H1 (cell line): ENCODE data around the gene MOGAT3. TPM values are rescaled to one million over a fixed set of nuclear protein-coding genes. Genes with fewer than 3 reads are reported as not detected.

Experiments used
- CTCF ChIA-PET: fragments of 300-600 bp; sonication (Branson Sonifier 250); formaldehyde crosslinking; loops from one replicate; lab custom pipeline; 2021; ENCODE audit not compliant: partially characterized antibody; lab: Charles Lee
- POLR2A ChIA-PET: fragments of 300-600 bp; sonication (Branson Sonifier 250); formaldehyde crosslinking; loops from one replicate; lab custom pipeline; 2021; ENCODE audit warnings: inconsistent platforms; ENCODE audit not compliant: partially characterized antibody; lab: Charles Lee
- DNase-seq, 2 experiments: peaks; one replicate each; pipeline versions ENCODE4 v3.0.0 to v3.0.0-alpha.2; 2010 to 2022; ENCODE audit warnings: low spot score in 2 of 2, low read depth in 1 of 2, mixed read lengths in 1 of 2
- FAIRE-seq: peaks from 2 replicates; lab custom pipeline; 2011; peaks lifted over from hg19 to GRCh38; lab: Jason Lieb, UNC
- H2AFZ ChIP-seq: 2 replicates; pipeline ENCODE4 v1.8.1; 2012; ENCODE audit warnings: low read length, inconsistent platforms
- H2AK5ac ChIP-seq: 2 replicates; pipeline ENCODE4 v1.6.1; 2013; ENCODE audit warnings: low read depth, low read length
- H2BK120ac ChIP-seq: replicated peaks from 2 replicates; pipeline ENCODE3; 2013; ENCODE audit warnings: low read depth, low read length, inconsistent platforms
- H2BK12ac ChIP-seq: 2 replicates; pipeline ENCODE4 v1.6.1; 2013; ENCODE audit warnings: low read depth, low read length
- H2BK15ac ChIP-seq: 2 replicates; pipeline ENCODE4 v1.6.1; 2013; ENCODE audit warnings: low read length
- H2BK20ac ChIP-seq: 2 replicates; pipeline ENCODE4 v1.6.1; 2013; ENCODE audit warnings: low read length
- H2BK5ac ChIP-seq: 2 replicates; pipeline ENCODE4 v1.6.1; 2013; ENCODE audit warnings: low read depth, low read length
- H3K14ac ChIP-seq: 2 replicates; pipeline ENCODE4 v1.6.1; 2013; ENCODE audit warnings: inconsistent platforms; ENCODE audit not compliant: insufficient read length
- H3K18ac ChIP-seq: 2 replicates; pipeline ENCODE4 v1.6.1; 2013; ENCODE audit warnings: low read length; ENCODE audit errors: extremely low read depth
- H3K23ac ChIP-seq: 2 replicates; pipeline ENCODE4 v1.6.1; 2013; ENCODE audit warnings: inconsistent platforms; ENCODE audit not compliant: insufficient read length
- H3K23me2 ChIP-seq: 2 replicates; pipeline ENCODE4 v1.6.1; 2013; ENCODE audit warnings: low read depth, low read length
- H3K27ac ChIP-seq: 2 replicates; pipeline ENCODE4 v1.6.1; 2011; ENCODE audit warnings: low read depth, low read length, inconsistent platforms
- H3K27me3 ChIP-seq, 4 experiments: replicated peaks in 1 of 4; 1 replicate in 1 of 4; 2 replicates in 3 of 4; pipeline versions ENCODE4 v1.6.1 to v1.8.1; 2011 to 2013; ENCODE audit warnings: low read length in 3 of 4, mild to moderate bottlenecking in 3 of 4, inconsistent platforms in 2 of 4, mixed read lengths in 2 of 4, moderate library complexity in 1 of 4; ENCODE audit not compliant: control insufficient read depth in 3 of 4, insufficient read depth in 3 of 4; ENCODE audit errors: extremely low read depth in 1 of 4
- H3K36me3 ChIP-seq, 4 experiments: 2 replicates each; pipeline versions ENCODE4 v1.6.1 to v1.8.1; 2011 to 2013; ENCODE audit warnings: mild to moderate bottlenecking in 4 of 4, low read length in 3 of 4, moderate library complexity in 2 of 4, control low read depth in 1 of 4, inconsistent platforms in 1 of 4; ENCODE audit not compliant: insufficient read depth in 4 of 4, control insufficient read depth in 2 of 4
- H3K4ac ChIP-seq: replicated peaks from 2 replicates; pipeline ENCODE3; 2013; ENCODE audit warnings: low read length, low read depth, mixed read lengths, inconsistent platforms; ENCODE audit not compliant: insufficient read length
- H3K4me1 ChIP-seq, 4 experiments: replicated peaks in 1 of 4; 1 replicate in 1 of 4; 2 replicates in 3 of 4; pipeline versions ENCODE4 v1.6.1 to v1.8.1; 2011 to 2013; ENCODE audit warnings: low read length in 3 of 4, inconsistent platforms in 2 of 4, mixed read lengths in 1 of 4; ENCODE audit not compliant: insufficient read depth in 4 of 4, control insufficient read depth in 3 of 4
- H3K4me2 ChIP-seq, 2 experiments: 2 replicates each; pipeline versions ENCODE4 v1.6.1 to v1.8.1; 2011 to 2013; ENCODE audit warnings: low read depth in 2 of 2, low read length in 2 of 2, control low read depth in 1 of 2, inconsistent platforms in 1 of 2, mild to moderate bottlenecking in 1 of 2; ENCODE audit not compliant: insufficient read depth in 1 of 2
- H3K4me3 ChIP-seq, 4 experiments: fragments of 200-600, 300-600 bp in 1 of 4; sonication (generic), shearing (Covaris generic), sonication (Bioruptor Twin) in 1 of 4; 2 replicates each; pipeline versions ENCODE4 v1.5.1 to v1.8.1; 2011 to 2016; ENCODE audit warnings: low read length in 4 of 4, low read depth in 3 of 4, control low read depth in 2 of 4, inconsistent platforms in 2 of 4, mild to moderate bottlenecking in 2 of 4, mixed read lengths in 1 of 4, moderate library complexity in 1 of 4; ENCODE audit not compliant: insufficient read depth in 2 of 4; ENCODE audit errors: extremely low read depth in 1 of 4
- H3K56ac ChIP-seq: replicated peaks from 2 replicates; pipeline ENCODE3; 2013; ENCODE audit warnings: low read depth, mild to moderate bottlenecking, mixed read lengths, low read length, inconsistent platforms; ENCODE audit not compliant: insufficient read length
- H3K79me1 ChIP-seq: 2 replicates; pipeline ENCODE4 v1.6.1; 2013; ENCODE audit warnings: low read depth, low read length, control low read depth
- H3K79me2 ChIP-seq, 2 experiments: 2 replicates each; pipeline versions ENCODE4 v1.6.1 to v1.8.1; 2012 to 2013; ENCODE audit warnings: low read length in 2 of 2, mild to moderate bottlenecking in 2 of 2, inconsistent platforms in 1 of 2; ENCODE audit not compliant: insufficient read depth in 2 of 2, control insufficient read depth in 1 of 2
- H3K9ac ChIP-seq, 4 experiments: replicated peaks in 1 of 4; 1 replicate in 1 of 4; 2 replicates in 3 of 4; pipeline versions ENCODE4 v1.6.1 to v1.8.1; 2011 to 2013; ENCODE audit warnings: low read depth in 3 of 4, low read length in 3 of 4, control low read depth in 2 of 4, mild to moderate bottlenecking in 2 of 4, moderate library complexity in 2 of 4, inconsistent platforms in 1 of 4; ENCODE audit errors: extremely low read depth in 1 of 4
- H3K9me3 ChIP-seq, 2 experiments: 2 replicates each; pipeline versions ENCODE4 v1.6.1 to v1.8.1; 2012 to 2013; ENCODE audit warnings: mild to moderate bottlenecking in 2 of 2, moderate library complexity in 2 of 2, control low read depth in 1 of 2, inconsistent platforms in 1 of 2, low read depth in 1 of 2, low read length in 1 of 2, mixed read lengths in 1 of 2; ENCODE audit not compliant: insufficient read depth in 2 of 2
- H4K20me1 ChIP-seq, 2 experiments: replicated peaks in 1 of 2; 2 replicates each; pipeline versions ENCODE3 to v1.8.1; 2011 to 2013; ENCODE audit warnings: inconsistent platforms in 2 of 2, low read length in 2 of 2, mild to moderate bottlenecking in 1 of 2; ENCODE audit not compliant: insufficient read depth in 2 of 2, control insufficient read depth in 1 of 2
- H4K5ac ChIP-seq: 2 replicates; pipeline ENCODE4 v1.6.1; 2013; ENCODE audit warnings: low read length, low read depth, mixed read lengths, inconsistent platforms; ENCODE audit not compliant: insufficient read length
- H4K8ac ChIP-seq: 2 replicates; pipeline ENCODE4 v1.8.0; 2013; ENCODE audit warnings: mild to moderate bottlenecking, moderate library complexity, low read length, inconsistent platforms; ENCODE audit not compliant: insufficient read depth; ENCODE audit errors: extremely low read depth
- H4K91ac ChIP-seq: replicated peaks from 2 replicates; pipeline ENCODE3; 2013; ENCODE audit warnings: low read length, mixed read lengths, inconsistent platforms; ENCODE audit not compliant: insufficient read length
- ASH2L ChIP-seq: fragments of 200-600, 300-600 bp; sonication (generic); IDR thresholded peaks from one replicate; pipeline ENCODE4 v1.7.1; 2017; ENCODE audit warnings: low read length
- HDAC2 ChIP-seq, 2 experiments: fragments of 300-600 bp in 1 of 2; sonication (generic) in 1 of 2; IDR thresholded peaks; 2 replicates each; pipeline ENCODE4 v1.6.1; 2011 to 2012; ENCODE audit warnings: low read depth in 2 of 2, low read length in 2 of 2, mild to moderate bottlenecking in 2 of 2, moderate library complexity in 2 of 2, borderline replicate concordance in 1 of 2, inconsistent platforms in 1 of 2
- KDM1A ChIP-seq: fragments of 200-600, 300-600 bp; sonication (generic); IDR thresholded peaks from 2 replicates; pipeline ENCODE4 v1.7.1; 2016; ENCODE audit warnings: mild to moderate bottlenecking, low read length, borderline replicate concordance
- NRF1 ChIP-seq: IDR thresholded peaks from 2 replicates; pipeline ENCODE4 v1.6.1; 2011; ENCODE audit warnings: mild to moderate bottlenecking, low read depth, low read length, improper control_type of control experiment
- POLR2A ChIP-seq, 2 experiments: IDR thresholded peaks; 1 replicate in 1 of 2; 2 replicates in 1 of 2; pipeline ENCODE4 v1.6.1; 2011; ENCODE audit warnings: low read depth in 2 of 2, low read length in 2 of 2, mild to moderate bottlenecking in 2 of 2; ENCODE audit errors: control extremely low read depth in 1 of 2
- SUZ12 ChIP-seq: fragments of 200-600 bp; sonication (generic); IDR thresholded peaks from 2 replicates; pipeline ENCODE4 v1.6.1; 2012; ENCODE audit warnings: mild to moderate bottlenecking, inconsistent platforms, low read length, moderate library complexity, mixed read lengths
- TBP ChIP-seq: IDR thresholded peaks from 2 replicates; pipeline ENCODE4 v1.6.1; 2011; ENCODE audit warnings: low read depth, low read length, improper control_type of control experiment
- YY1 ChIP-seq: IDR thresholded peaks from 2 replicates; pipeline ENCODE4 v1.6.1; 2011; ENCODE audit warnings: low read depth, mild to moderate bottlenecking, low read length
- WGBS, 2 experiments: shearing (Covaris generic) in 1 of 2; methylation state at CpG; one replicate each; pipeline versions ENCODE4 v1.1.6 to v1.1.7; 2013 to 2015; ENCODE audit warnings: low lambda C conversion rate in 2 of 2, mixed read lengths in 2 of 2, inconsistent platforms in 1 of 2, low coverage in 1 of 2, missing lambda C conversion rate in 1 of 2; ENCODE audit not compliant: insufficient replicate concordance in 2 of 2, insufficient coverage in 1 of 2, insufficient read length in 1 of 2; ENCODE audit errors: extremely low coverage in 1 of 2, missing lambda C conversion rate in 1 of 2; 5-methylcytosine and 5-hydroxymethylcytosine counted together
- polyA plus RNA-seq, 7 experiments: library from polyadenylated mRNA; depleted of rRNA in 3 of 7; stranded (reverse) in 5 of 7; unstranded in 2 of 7; fragments of >200 nt in 5 of 7; fragments of 200-250 nt in 2 of 7; gene quantifications; 1 replicate in 5 of 7; 2 replicates in 1 of 7; 4 replicates in 1 of 7; pipeline versions ENCODE4 v1.2.1 to v1.2.3, GENCODE V29; 2011 to 2013; ENCODE audit warnings: missing spikeins in 2 of 7, mixed read lengths in 2 of 7
- total RNA-seq: library from RNA; stranded (reverse); fragmentation: NEBNext Ultra II Directional; extraction: Animal tissue kit (Norgen Biotek cat#: 25700); gene quantifications from 2 replicates; pipeline ENCODE4 v1.2.1, GENCODE V29; 2021

Gene MOGAT3
- total and polyA plus RNA-seq, 2 of the 8 experiments (the other 6 are each of a cell fraction or from before 2014, with no cell fraction given), result 0.21 to 0.82 TPM

GRCh38 chr7:101166909-101167644 is 33.8 kb downstream of the MOGAT3 start:
- POLR2A ChIA-PET, result interaction anchor here (0.5 to 2.6 kb wide), 5 partner anchors 9 to 58 kb away, joined by 3 to 20 read pairs (median 3); partner anchors contain the start of gene AP1S1
- Histone ChIP-seq H3K18ac (peak overlapping the region; percentile 87), H2BK15ac (0 out of 2 replicates have a peak overlapping the region, but pooled peaks have one; percentile 81), H4K91ac (no peak overlapping the region), H3K36me3 (no peaks in the 10 kb centered on the region), H3K9ac (no peak overlapping the region), H3K79me2 (no peaks in the 10 kb centered on the region), H2BK120ac (no peak overlapping the region), H4K8ac (no peak overlapping the region), H2BK20ac (peak overlapping the region; percentile 43; the same call in 1 of the 2 replicates), H3K9me3 (no peaks in the 10 kb centered on the region), H3K56ac (no peak overlapping the region), H3K23me2 (peaks cover 39% of the 10 kb centered on the region), H3K14ac (no peak overlapping the region), H3K4me3 (peak overlapping the region; percentile 27 to 63 (median 42); a peak in 7 of 8 replicates), H2AFZ (no peak overlapping the region), H4K5ac (no peak overlapping the region), H3K23ac (no peak overlapping the region), H2AK5ac (0 out of 2 replicates have a peak overlapping the region, but pooled peaks have one; percentile 82), H3K4ac (no peak overlapping the region), H3K27ac (no peak overlapping the region), H2BK5ac (peak overlapping the region; percentile 83; the same call in 1 of the 2 replicates), H4K20me1 (peaks cover 7 to 11% of the 10 kb centered on the region in 2 experiments), H3K79me1 (no peaks in the 10 kb centered on the region), H2BK12ac (peak overlapping the region; percentile 75; the same call in 1 of the 2 replicates), H3K4me2 (peak overlapping the region; percentile 44 to 90), H3K27me3 (peaks cover 35 to 82% (median 65%) of the 10 kb centered on the region in 4 experiments), H3K4me1 (peaks cover 11 to 75% (median 43%) of the 10 kb centered on the region in 4 experiments)
- CTCF ChIA-PET, result interaction anchor here (1.2 to 5.7 kb wide), 2 partner anchors 13 to 23 kb away, joined by 3 to 46 read pairs; no protein-coding TSS in a partner anchor
- WGBS, 2 experiments, result 1% methylated on average over 10 of the region's 19 CpGs; no CpG with 5 or more reads in 1 of the 2 experiments
- DNase-seq (peak in 1 of 2 experiments; percentile 73), FAIRE-seq (no peak)
- TF ChIP-seq SUZ12, result no peak
- TF ChIP-seq KDM1A, result no peak
- TF ChIP-seq TBP, result no peak
- TF ChIP-seq HDAC2 (IDR thresholded peaks at IDR 0.05; ENCODE audit: borderline replicate concordance in 1 of 2, low read depth in 2 of 2, low read length in 2 of 2), result no peak
- peak; percentile 66 for TF ChIP-seq ASH2L
- no peak for TF ChIP-seq NRF1
- peak; percentile 51; the same call in 1 of the 2 replicates for TF ChIP-seq YY1
- TF ChIP-seq POLR2A (IDR thresholded peaks at IDR 0.05; ENCODE audit: control extremely low read depth in 1 of 2, low read depth in 2 of 2, low read length in 2 of 2), result no peak
